GM12878 (cell line): ENCODE results near the gene NEU3. TPM values are rescaled to one million over a fixed set of nuclear protein-coding genes. Genes with fewer than 3 reads are reported as not detected.

Experiments
- ATAC-seq: fragments of 200-7000 bp; cut with Tn5 transposase; 3 replicates; pipeline ENCODE4 v1.9.1; 2020; ENCODE audit warnings: mild to moderate bottlenecking, moderate library complexity
- BruUV-seq: library from RNA; stranded (reverse); fragments of 400-500 nt; replicated peaks from 2 replicates; lab custom pipeline; 2021; lab: Mats Ljungman, UMichigan
- CTCF ChIA-PET: fragments of 300-600 bp; sonication (Branson Sonifier 250); formaldehyde crosslinking; extraction: SDS; loops from one replicate; lab custom pipeline; 2021; ENCODE audit warnings: inconsistent platforms; lab: Yijun Ruan, JAX
- POLR2A ChIA-PET: fragments of 350-600 bp; formaldehyde crosslinking; extraction: SDS; loops from one replicate; lab custom pipeline; 2021; ENCODE audit warnings: inconsistent platforms; lab: Charles Lee
- RAD21 ChIA-PET: fragments of 300-600 bp; sonication (Branson Sonifier 250); formaldehyde crosslinking; loops from one replicate; lab custom pipeline; 2023; ENCODE audit warnings: antibody characterized with exemption; ENCODE audit not compliant: unreplicated experiment; lab: Charles Lee
- SMC1A ChIA-PET: fragments of 300-600 bp; sonication (Branson Sonifier 250); formaldehyde crosslinking; loops from one replicate; lab custom pipeline; 2023; ENCODE audit not compliant: unreplicated experiment, uncharacterized antibody; lab: Charles Lee
- DNase-seq: peaks from one replicate; pipeline ENCODE4 v3.0.0-alpha.2; 2011; ENCODE audit warnings: low read depth, low spot score
- FAIRE-seq: peaks from 3 replicates; lab custom pipeline; 2011; peaks lifted over from hg19 to GRCh38; lab: Jason Lieb, UNC
- H2AFZ ChIP-seq: 2 replicates; pipeline ENCODE4 v1.6.0; 2011; ENCODE audit warnings: low read depth, low read length, control low read depth; ENCODE audit not compliant: control insufficient read depth
- H3K27ac ChIP-seq: 2 replicates; pipeline ENCODE4 v1.5.1; 2011; ENCODE audit warnings: control low read depth; ENCODE audit not compliant: control insufficient read depth, insufficient read depth
- H3K27me3 ChIP-seq, 2 experiments: replicated peaks in 1 of 2; 2 replicates each; pipeline versions ENCODE4 v1.6.0 to v1.6.1; 2011; ENCODE audit warnings: low read length in 1 of 2; ENCODE audit not compliant: control insufficient read depth in 2 of 2, insufficient read depth in 2 of 2
- H3K36me3 ChIP-seq, 2 experiments: 2 replicates each; pipeline ENCODE4 v1.5.1; 2011; ENCODE audit warnings: low read length in 1 of 2; ENCODE audit not compliant: control insufficient read depth in 2 of 2, insufficient read depth in 2 of 2
- H3K4me1 ChIP-seq: 2 replicates; pipeline ENCODE4 v1.6.1; 2011; ENCODE audit warnings: mild to moderate bottlenecking, low read length, moderate library complexity, mixed read lengths; ENCODE audit not compliant: control insufficient read depth, insufficient read depth
- H3K4me2 ChIP-seq: 2 replicates; pipeline ENCODE4 v1.6.0; 2011; ENCODE audit warnings: control low read depth; ENCODE audit not compliant: control insufficient read depth, insufficient read depth
- H3K4me3 ChIP-seq: fragments of 200-600 bp; sonication (generic); 2 replicates; pipeline ENCODE4 v1.5.1; 2016
- H3K79me2 ChIP-seq: 2 replicates; pipeline ENCODE4 v1.6.0; 2011; ENCODE audit warnings: low read length; ENCODE audit not compliant: control insufficient read depth, insufficient read depth
- H3K9ac ChIP-seq: 2 replicates; pipeline ENCODE4 v1.8.0; 2011; ENCODE audit warnings: low read length, control low read depth, mixed read lengths; ENCODE audit not compliant: control insufficient read depth, insufficient read depth
- H3K9me3 ChIP-seq: replicated peaks from 3 replicates; pipeline ENCODE4 v1.5.1; 2011; ENCODE audit warnings: mild to moderate bottlenecking, low read length; ENCODE audit not compliant: control insufficient read depth, insufficient read depth
- H4K20me1 ChIP-seq: 2 replicates; pipeline ENCODE4 v1.6.0; 2011; ENCODE audit not compliant: control insufficient read depth, insufficient read depth
- CBFB ChIP-seq: IDR thresholded peaks from 2 replicates; pipeline ENCODE4 v1.6.1; 2016; ENCODE audit warnings: antibody characterized with exemption, low read depth
- CREB1 ChIP-seq: IDR thresholded peaks from 2 replicates; pipeline ENCODE4 v1.6.1; 2012; ENCODE audit warnings: low read depth, mild to moderate bottlenecking, inconsistent platforms
- EP300 ChIP-seq, 2 experiments: fragments of 150-350 bp in 1 of 2; IDR thresholded peaks; 2 replicates each; pipeline ENCODE4 v1.6.1; 2011 to 2012; ENCODE audit warnings: low read depth in 2 of 2, low read length in 2 of 2, borderline replicate concordance in 1 of 2, improper control_type of control experiment in 1 of 2, inconsistent platforms in 1 of 2; ENCODE audit not compliant: control insufficient read depth in 1 of 2
- EZH2 ChIP-seq: IDR thresholded peaks from 2 replicates; pipeline ENCODE4 v1.6.1; 2012; ENCODE audit warnings: low read depth, mild to moderate bottlenecking, control low read depth, inconsistent platforms, low read length, borderline replicate concordance; ENCODE audit not compliant: control insufficient read depth
- FOXK2 ChIP-seq: fragments of 450-650 bp; IDR thresholded peaks from 2 replicates; pipeline ENCODE4 v1.6.1; 2017; ENCODE audit warnings: mild to moderate bottlenecking, moderate library complexity
- HDAC6 ChIP-seq: fragments of 200-600 bp; sonication (generic); IDR thresholded peaks from one replicate; pipeline ENCODE4 v1.8.0; 2017; ENCODE audit warnings: antibody characterized with exemption; ENCODE audit not compliant: unreplicated experiment
- MLLT1 ChIP-seq: fragments of 450-650 bp; IDR thresholded peaks from 2 replicates; pipeline ENCODE4 v1.6.1; 2016; ENCODE audit warnings: mild to moderate bottlenecking
- MXI1 ChIP-seq: fragments of 150-350 bp; IDR thresholded peaks from 2 replicates; pipeline ENCODE4 v1.6.1; 2011; ENCODE audit warnings: low read depth, mild to moderate bottlenecking, inconsistent platforms, low read length, improper control_type of control experiment
- NKRF ChIP-seq: fragments of 450-650 bp; conservative IDR thresholded peaks from 2 replicates; pipeline ENCODE4 v1.6.1; 2017; ENCODE audit warnings: mild to moderate bottlenecking, moderate library complexity
- NR2F1 ChIP-seq: fragments of 450-650 bp; conservative IDR thresholded peaks from 2 replicates; pipeline ENCODE4 v1.6.1; 2017; ENCODE audit warnings: mild to moderate bottlenecking
- SPI1 ChIP-seq: IDR thresholded peaks from 2 replicates; pipeline ENCODE4 v1.6.1; 2011; ENCODE audit warnings: low read depth, mild to moderate bottlenecking, low read length, moderate library complexity, borderline replicate concordance; ENCODE audit not compliant: insufficient read depth
- SREBF2 ChIP-seq: IDR thresholded peaks from 2 replicates; pipeline ENCODE4 v1.6.1; 2012; ENCODE audit warnings: mild to moderate bottlenecking, low read length
- WGBS: methylation state at CpG from one replicate; pipeline ENCODE4 v1.1.6; 2016; ENCODE audit warnings: low lambda C conversion rate; ENCODE audit not compliant: insufficient replicate concordance, insufficient coverage; ENCODE audit errors: missing lambda C conversion rate; 5-methylcytosine and 5-hydroxymethylcytosine counted together
- in situ Hi-C: fragments of 300-500 bp; cut with MboI; formaldehyde crosslinking; loops from 9 replicates; pipeline ENCODE4 v1.14.3; 2018; ENCODE audit warnings: mixed read lengths
- intact Hi-C: fragments of 100-400 bp; cut with micrococcal nuclease; formaldehyde crosslinking; loops from one replicate; pipeline ENCODE4 v1.14.2; 2022; ENCODE audit not compliant: unreplicated experiment
- polyA plus RNA-seq, 11 experiments: library from polyadenylated mRNA; depleted of rRNA in 4 of 11; unstranded in 6 of 11; stranded (reverse) in 5 of 11; fragments of >200 nt; fragmentation: Nextera tagmentation in 4 of 11; fragmentation: Illumina TruSeq in 1 of 11; extraction: Ambion mirVana in 4 of 11; extraction: Trizol in 1 of 11; gene quantifications; 1 replicate in 1 of 11; 2 replicates in 10 of 11; pipeline versions ENCODE4 v1.2.1 to v1.2.3, GENCODE V29; 2011 to 2016; ENCODE audit warnings: inconsistent platforms in 2 of 11, missing spikeins in 2 of 11, low read depth in 1 of 11
- total RNA-seq, 4 experiments: library from RNA; depleted of rRNA in 3 of 4; stranded (reverse); fragments of >200 nt in 3 of 4; fragmentation: Illumina TruSeq in 1 of 4; extraction: Trizol in 1 of 4; gene quantifications; 2 replicates each; pipeline versions ENCODE4 v1.2.1 to v1.2.3, GENCODE V29; 2013 to 2021

NEU3 gene
- total and polyA plus RNA-seq, 10 of the 15 experiments (the other 5 are each of a cell fraction or from before 2014, with no cell fraction given), result 2.5 to 20.3 (median 13.4) TPM

GRCh38 chr11:75063741-75064314 is 75.1 kb downstream of the NEU3 start:
- intact Hi-C loops, result no loop called here
- Histone ChIP-seq H3K36me3 (no peaks in the 10 kb centered on the region), H2AFZ (no peak overlapping the region; the same call in 1 of the 2 replicates), H3K4me1 (no peaks in the 10 kb centered on the region), H4K20me1 (no peaks in the 10 kb centered on the region), H3K9me3 (no peaks in the 10 kb centered on the region; the same call in 1 of the 3 replicates), H3K79me2 (no peaks in the 10 kb centered on the region), H3K4me3 (no peak overlapping the region), H3K27me3 (no peaks in the 10 kb centered on the region), H3K9ac (no peak overlapping the region), H3K4me2 (no peak overlapping the region), H3K27ac (no peak overlapping the region)
- WGBS, result 2% methylated on average over 3 of the region's 3 CpGs
- POLR2A ChIA-PET, result interaction anchor here (0.7 to 1.5 kb wide), 2 partner anchors 16 to 320 kb away, joined by 3 to 6 read pairs; no protein-coding TSS in a partner anchor
- no peak for ATAC-seq
- no peak for FAIRE-seq
- in situ Hi-C loops, result no loop called here
- BruUV-seq, result no TSS peak
- CTCF ChIA-PET, result interaction anchor here (0.6 to 2.1 kb wide), 8 partner anchors 13 to 277 kb away, joined by 3 to 6 read pairs (median 4); no protein-coding TSS in a partner anchor
- SMC1A ChIA-PET, result interaction anchor here (1.1 to 1.7 kb wide), 4 partner anchors 11 to 141 kb away, joined by 3 to 6 read pairs (median 4); no protein-coding TSS in a partner anchor
- no peak for TF ChIP-seq NR2F1
- RAD21 ChIA-PET, result no interaction called here
- no peak for DNase-seq

GRCh38 chr11:75066061-75066460 is 77.3 kb downstream of the NEU3 start:
- H3K4me2 ChIP-seq, result no peak overlapping the region
- H3K27me3 ChIP-seq, result no peaks in the 10 kb centered on the region
- H3K79me2 ChIP-seq, result no peaks in the 10 kb centered on the region
- 42% methylated on average over 7 of the region's 7 CpGs for WGBS
- CTCF ChIA-PET, result interaction anchor here (0.6 to 2.1 kb wide), 5 partner anchors 10 to 76 kb away, joined by 3 to 6 read pairs (median 4); no protein-coding TSS in a partner anchor
- SMC1A ChIA-PET, result interaction anchor here (1.1 to 1.8 kb wide), 3 partner anchors 10 to 41 kb away, joined by 3 to 4 read pairs (median 3); no protein-coding TSS in a partner anchor
- no peak overlapping the region for H3K4me3 ChIP-seq
- RAD21 ChIA-PET, result interaction anchor here (0.6 kb wide), 1 partner anchor 110 kb away, joined by 3 read pairs; no protein-coding TSS in a partner anchor
- POLR2A ChIA-PET, result interaction anchor here (0.6 to 1.2 kb wide), 4 partner anchors 14 to 1326 kb away, joined by 3 to 6 read pairs (median 4); no protein-coding TSS in a partner anchor
- no peak overlapping the region for H3K9ac ChIP-seq
- no peaks in the 10 kb centered on the region; the same call in 2 of the 3 replicates for H3K9me3 ChIP-seq
- ATAC-seq, result no peak
- FAIRE-seq, result no peak
- BruUV-seq, result no TSS peak
- no peak overlapping the region for H3K27ac ChIP-seq
- in situ Hi-C loops (no loop called here), intact Hi-C loops (no loop called here)
- H3K36me3 ChIP-seq, result no peaks in the 10 kb centered on the region
- H4K20me1 ChIP-seq, result no peaks in the 10 kb centered on the region
- H3K4me1 ChIP-seq, result peaks cover 8% of the 10 kb centered on the region
- H2AFZ ChIP-seq, result no peak overlapping the region
- DNase-seq, result no peak
- TF ChIP-seq NKRF (no peak), SREBF2 (no peak), EP300 (IDR thresholded peaks at IDR 0.05; ENCODE audit: borderline replicate concordance in 1 of 2, control insufficient read depth in 1 of 2, low read depth in 2 of 2, low read length in 2 of 2) (no peak), MLLT1 (no peak), HDAC6 (no peak), SPI1 (no peak), MXI1 (no peak), CREB1 (no peak), EZH2 (no peak), FOXK2 (no peak), NR2F1 (no peak), CBFB (no peak)
